Erythroblast (primary cell): ENCODE results near the gene TESK2.
A peak's percentile ranks its signal among the peaks of the same experiment; 100 is the strongest.
"Not testable (repeated sequence)": the region's sequence is repeated elsewhere in the genome, so short reads cannot be mapped to it uniquely, and the experiment has no call there.

Experiments used
- DNase-seq, 2 experiments: peaks; one replicate each; lab custom pipeline; 2025; lab: John Stamatoyannopoulos, UW
- GATA1 ChIP-seq: IDR thresholded peaks from 2 replicates; pipeline ENCODE4 v1.6.1; 2011; ENCODE audit warnings: low read depth, mild to moderate bottlenecking, control low read depth, low read length, moderate library complexity
- POLR2A ChIP-seq: IDR thresholded peaks from 2 replicates; pipeline ENCODE4 v1.6.1; 2011; ENCODE audit warnings: mild to moderate bottlenecking, low read length

Gene TESK2

GRCh38 chr1:45516465-45516864 is 25.5 kb upstream of the TESK2 start:
- no peak for DNase-seq
- TF ChIP-seq GATA1 (no peak), POLR2A (no peak)

- no peak for DNase-seq
- TF ChIP-seq GATA1 (no peak), POLR2A (no peak)
Measured at GRCh38 chr1:45516036-45516435, 25.1 kb upstream of the TESK2 start.

GRCh38 chr1:45513532-45514260 is 22.7 kb upstream of the TESK2 start:
- not testable (repeated sequence) for DNase-seq

GRCh38 chr1:45512641-45513054 is 21.7 kb upstream of the TESK2 start:
- peak; percentile 77 to 85 for DNase-seq

GRCh38 chr1:45510972-45511527 is 20.1 kb upstream of the TESK2 start:
- DNase-seq = no peak
- no peak for TF ChIP-seq POLR2A
- no peak for TF ChIP-seq GATA1

More at GRCh38 chr1:45512641-45513054, 21.7 kb upstream of the TESK2 start:
- TF ChIP-seq POLR2A = no peak
- no peak for TF ChIP-seq GATA1

- DNase-seq = no peak
- TF ChIP-seq POLR2A (no peak), GATA1 (no peak)
Measured at GRCh38 chr1:45510036-45510971, 19.3 kb upstream of the TESK2 start.

GRCh38 chr1:45508295-45509151 is 17.6 kb upstream of the TESK2 start:
- no peak for TF ChIP-seq GATA1
- TF ChIP-seq POLR2A = no peak
- no peak for DNase-seq

GRCh38 chr1:45507893-45508292 is 16.9 kb upstream of the TESK2 start:
- TF ChIP-seq GATA1 (no peak), POLR2A (no peak)
- DNase-seq = no peak

GRCh38 chr1:45507195-45507594 is 16.2 kb upstream of the TESK2 start:
- no peak for TF ChIP-seq GATA1
- TF ChIP-seq POLR2A = no peak
- no peak for DNase-seq

GRCh38 chr1:45503462-45504360 is 12.7 kb upstream of the TESK2 start:
- TF ChIP-seq POLR2A (no peak), GATA1 (no peak)
- DNase-seq = no peak

GRCh38 chr1:45501505-45501859 is 10.5 kb upstream of the TESK2 start:
- DNase-seq = no peak

GRCh38 chr1:45499415-45499769 is 8.4 kb upstream of the TESK2 start:
- no peak for DNase-seq
- no peak for TF ChIP-seq GATA1
- no peak for TF ChIP-seq POLR2A

More at GRCh38 chr1:45501505-45501859, 10.5 kb upstream of the TESK2 start:
- no peak for TF ChIP-seq POLR2A
